ENCODE measurements around the gene SLC28A2. TPM values are rescaled to one million over a fixed set of nuclear protein-coding genes. Genes with fewer than 3 reads are reported as not detected.
A peak's percentile ranks its signal among the peaks of the same experiment; 100 is the strongest.

The SLC28A2 gene
- not detected in 2 replicates for total RNA-seq (2014; rRNA removed; shearing (Covaris generic))
- not detected in 2 replicates for total RNA-seq (2022)
- Bru-seq, nascent RNA = not detected
- not detected for BruChase-seq, experiment 1, labeled RNA remaining after a 6-hour chase
- BruChase-seq, experiment 2, labeled RNA remaining after a 2-hour chase = not detected
- long read RNA-seq = 0 reads

GRCh38 chr15:45251888-45252287 is at the start of gene SLC28A2:
TSS of gene SLC28A2 (plus strand) at chr15:45252234. CDS start at chr15:45253216, 982 bp downstream.
- DNase-seq (ENCODE audit: low spot score) = no peak
- no peaks in the 10 kb centered on the region for H3K79me2 ChIP-seq (ENCODE audit: insufficient read depth, low read depth, low read length)
- H3K4me2 ChIP-seq (ENCODE audit: low read length) = no peak within 1 kb of the TSS
- no peaks in the 10 kb centered on the region for H3K9me2 ChIP-seq (ENCODE audit: insufficient read depth, low read length)
- CTCF ChIA-PET (ENCODE audit: unreplicated experiment) = no interaction called here
- H4K20me1 ChIP-seq (ENCODE audit: insufficient read depth, low read length) = no peaks in the 10 kb centered on the region
- TF ChIP-seq CTCF (conservative IDR thresholded peaks at IDR 0.05; ENCODE audit: low read length) = no peak
- no peak for TF ChIP-seq EZH2phosphoT487 (IDR thresholded peaks at IDR 0.05; ENCODE audit: borderline replicate concordance, low read depth, low read length)
- POLR2A ChIA-PET = no interaction called here
- no peak within 1 kb of the TSS for H3K4me3 ChIP-seq (ENCODE audit: low read depth, low read length, poor library complexity, severe bottlenecking)
- no peaks in the 10 kb centered on the region for H3K36me3 ChIP-seq (ENCODE audit: insufficient read depth, low read length)
- H2AFZ ChIP-seq (ENCODE audit: low read length) = no peak within 1 kb of the TSS
- BruUV-seq (replicated peaks) = no TSS peak
- intact Hi-C loops (cut with micrococcal nuclease; ENCODE audit: unreplicated experiment) = loop anchor here (5.0 kb wide), 1 partner anchor 35 kb away; no protein-coding TSS in a partner anchor
- no peak within 1 kb of the TSS for H3K27ac ChIP-seq (ENCODE audit: low read depth, low read length, poor library complexity, severe bottlenecking)
- no peaks in the 10 kb centered on the region for H3K4me1 ChIP-seq (ENCODE audit: insufficient read depth, low read length, poor library complexity, severe bottlenecking)
- no peaks in the 10 kb centered on the region for H3K9me3 ChIP-seq (ENCODE audit: low read length)

- POLR2A ChIA-PET = interaction anchor here (0.7 to 1.8 kb wide), 4 partner anchors 27 to 287 kb away, joined by 3 to 7 read pairs (median 4); a partner anchor contains a TSS
- Histone ChIP-seq H3K4me2 (ENCODE audit: low read length) (no peak overlapping the region), H3K36me3 (ENCODE audit: insufficient read depth, low read length) (no peaks in the 10 kb centered on the region), H3K9me3 (ENCODE audit: low read length) (no peaks in the 10 kb centered on the region), H3K9me2 (ENCODE audit: insufficient read depth, low read length) (no peaks in the 10 kb centered on the region), H4K20me1 (ENCODE audit: insufficient read depth, low read length) (no peaks in the 10 kb centered on the region), H3K4me3 (ENCODE audit: low read depth, low read length, poor library complexity, severe bottlenecking) (no peak overlapping the region), H3K27ac (ENCODE audit: low read depth, low read length, poor library complexity, severe bottlenecking) (no peak overlapping the region), H3K79me2 (ENCODE audit: insufficient read depth, low read depth, low read length) (no peaks in the 10 kb centered on the region), H3K4me1 (ENCODE audit: insufficient read depth, low read length, poor library complexity, severe bottlenecking) (peaks cover 20% of the 10 kb centered on the region), H2AFZ (ENCODE audit: low read length) (no peak overlapping the region)
- DNase-seq (ENCODE audit: low spot score) = no peak
- intact Hi-C loops (cut with micrococcal nuclease; ENCODE audit: unreplicated experiment) = loop anchor here (5.0 kb wide), 1 partner anchor 384 kb away; the partner anchor contains the start of gene BLOC1S6
- CTCF ChIA-PET (ENCODE audit: unreplicated experiment) = no interaction called here
- BruUV-seq (replicated peaks) = no TSS peak
- no peak for TF ChIP-seq EZH2phosphoT487 (IDR thresholded peaks at IDR 0.05; ENCODE audit: borderline replicate concordance, low read depth, low read length)
- TF ChIP-seq CTCF (conservative IDR thresholded peaks at IDR 0.05; ENCODE audit: low read length) = no peak
Observed at GRCh38 chr15:45203182-45203581, 48.9 kb upstream of the SLC28A2 start.

GRCh38 chr15:45205192-45205591 is 46.8 kb upstream of the SLC28A2 start:
- no peaks in the 10 kb centered on the region for H3K79me2 ChIP-seq (ENCODE audit: insufficient read depth, low read depth, low read length)
- no peak overlapping the region for H3K27ac ChIP-seq (ENCODE audit: low read depth, low read length, poor library complexity, severe bottlenecking)
- intact Hi-C loops (cut with micrococcal nuclease; ENCODE audit: unreplicated experiment) = loop anchor here (2.0 kb wide), 1 partner anchor 254 kb away; no protein-coding TSS in a partner anchor
- H3K9me2 ChIP-seq (ENCODE audit: insufficient read depth, low read length) = no peaks in the 10 kb centered on the region
- no peak overlapping the region for H3K4me3 ChIP-seq (ENCODE audit: low read depth, low read length, poor library complexity, severe bottlenecking)
- BruUV-seq (replicated peaks) = no TSS peak
- TF ChIP-seq EZH2phosphoT487 (IDR thresholded peaks at IDR 0.05; ENCODE audit: borderline replicate concordance, low read depth, low read length) (no peak), CTCF (conservative IDR thresholded peaks at IDR 0.05; ENCODE audit: low read length) (peak; percentile 94)
- ChIA-PET POLR2A (interaction anchor here (0.6 to 1.5 kb wide), 4 partner anchors 8 to 42 kb away, joined by 3 to 8 read pairs (median 4); no protein-coding TSS in a partner anchor), CTCF (ENCODE audit: unreplicated experiment) (interaction anchor here (0.6 kb wide), 1 partner anchor 197 kb away, joined by 3 read pairs; a partner anchor contains a TSS)
- no peak overlapping the region for H3K4me2 ChIP-seq (ENCODE audit: low read length)
- peak; percentile 79 for DNase-seq (ENCODE audit: low spot score)
- H4K20me1 ChIP-seq (ENCODE audit: insufficient read depth, low read length) = no peaks in the 10 kb centered on the region
- peak overlapping the region; percentile 88 for H2AFZ ChIP-seq (ENCODE audit: low read length)
- no peaks in the 10 kb centered on the region for H3K36me3 ChIP-seq (ENCODE audit: insufficient read depth, low read length)
- peaks cover 9% of the 10 kb centered on the region for H3K4me1 ChIP-seq (ENCODE audit: insufficient read depth, low read length, poor library complexity, severe bottlenecking)
- H3K9me3 ChIP-seq (ENCODE audit: low read length) = no peaks in the 10 kb centered on the region
